ENCODE measurements around the gene LONRF3.

Gene LONRF3

GRCh38 chrX:119004920-119005524 is 30.6 kb downstream of the LONRF3 start:
- DNase-seq (ENCODE audit: extremely low read depth, low read depth): peak; percentile 2
- no peak overlapping the region for H3K4me3 ChIP-seq (replicated peaks; ENCODE audit: low read depth, low read length)

GRCh38 chrX:119007189-119007770 is 32.9 kb downstream of the LONRF3 start:
- no peak for TF ChIP-seq CTCF (IDR thresholded peaks at IDR 0.05; ENCODE audit: low read depth, low read length, missing control alignments)
- H3K4me3 ChIP-seq (replicated peaks; ENCODE audit: low read depth, low read length): no peak overlapping the region

More at GRCh38 chrX:119004920-119005524, 30.6 kb downstream of the LONRF3 start:
- TF ChIP-seq CTCF (IDR thresholded peaks at IDR 0.05; ENCODE audit: low read depth, low read length, missing control alignments): peak; percentile 85

GRCh38 chrX:119008110-119008744 is 33.8 kb downstream of the LONRF3 start:
- no peak overlapping the region for H3K4me3 ChIP-seq (replicated peaks; ENCODE audit: low read depth, low read length)
- peak; percentile 66 for TF ChIP-seq CTCF (IDR thresholded peaks at IDR 0.05; ENCODE audit: low read depth, low read length, missing control alignments)
- DNase-seq (ENCODE audit: extremely low read depth, low read depth): peak; percentile 12

More at GRCh38 chrX:119007189-119007770, 32.9 kb downstream of the LONRF3 start:
- no peak for DNase-seq (ENCODE audit: extremely low read depth, low read depth)

- no peak for TF ChIP-seq CTCF (IDR thresholded peaks at IDR 0.05; ENCODE audit: low read depth, low read length, missing control alignments)
- DNase-seq (ENCODE audit: extremely low read depth, low read depth): no peak
- no peak overlapping the region for H3K4me3 ChIP-seq (replicated peaks; ENCODE audit: low read depth, low read length)
These were observed 34.7 kb downstream of the LONRF3 start for GRCh38 chrX:119009071-119009470.

- no peak for DNase-seq (ENCODE audit: extremely low read depth, low read depth)
- no peak for TF ChIP-seq CTCF (IDR thresholded peaks at IDR 0.05; ENCODE audit: low read depth, low read length, missing control alignments)
- no peak overlapping the region for H3K4me3 ChIP-seq (replicated peaks; ENCODE audit: low read depth, low read length)
These were observed 36.1 kb downstream of the LONRF3 start for GRCh38 chrX:119010491-119010890.

- TF ChIP-seq CTCF (IDR thresholded peaks at IDR 0.05; ENCODE audit: low read depth, low read length, missing control alignments): no peak
- no peak overlapping the region for H3K4me3 ChIP-seq (replicated peaks; ENCODE audit: low read depth, low read length)
- no peak for DNase-seq (ENCODE audit: extremely low read depth, low read depth)
These were observed 38.7 kb downstream of the LONRF3 start for GRCh38 chrX:119013164-119013563.

Measured in HFF-Myc (cell line).